ENCODE results near the gene KCNV2.

The KCNV2 gene

GRCh38 chr9:2764353-2764752, 47.0 kb downstream of the KCNV2 start:
- ChIA-PET CTCF (no interaction called here), POLR2A (no interaction called here)
- no peak for DNase-seq (ENCODE audit: extremely low spot score)
- TF ChIP-seq NFRKB (IDR thresholded peaks at IDR 0.05) (no peak), FOXM1 (IDR thresholded peaks at IDR 0.05; ENCODE audit: borderline replicate concordance) (no peak), TARDBP (IDR thresholded peaks at IDR 0.05) (no peak), ARNT (IDR thresholded peaks at IDR 0.05) (no peak), LEF1 (IDR thresholded peaks at IDR 0.05; ENCODE audit: borderline replicate concordance) (no peak), FOXK2 (IDR thresholded peaks at IDR 0.05) (no peak), SP1 (IDR thresholded peaks at IDR 0.05) (no peak), HDGF (IDR thresholded peaks at IDR 0.05; ENCODE audit: borderline replicate concordance) (no peak), ZNF384 (IDR thresholded peaks at IDR 0.05) (no peak), PKNOX1 (IDR thresholded peaks at IDR 0.05) (no peak), BHLHE40 (IDR thresholded peaks at IDR 0.05; ENCODE audit: borderline replicate concordance) (no peak), SUZ12 (IDR thresholded peaks at IDR 0.05) (no peak), FOXA1 (IDR thresholded peaks at IDR 0.05) (no peak), L3MBTL2 (conservative IDR thresholded peaks at IDR 0.05) (no peak), ELF4 (IDR thresholded peaks at IDR 0.05) (no peak), CTBP1 (IDR thresholded peaks at IDR 0.05; ENCODE audit: borderline replicate concordance) (no peak)

GRCh38 chr9:2765250-2765880, 48.1 kb downstream of the KCNV2 start:
- DNase-seq (ENCODE audit: extremely low spot score) = no peak
- TF ChIP-seq SUZ12 (IDR thresholded peaks at IDR 0.05) (no peak), ELF4 (IDR thresholded peaks at IDR 0.05) (no peak), FOXM1 (IDR thresholded peaks at IDR 0.05; ENCODE audit: borderline replicate concordance) (no peak), BHLHE40 (IDR thresholded peaks at IDR 0.05; ENCODE audit: borderline replicate concordance) (no peak), LEF1 (IDR thresholded peaks at IDR 0.05; ENCODE audit: borderline replicate concordance) (no peak), NFRKB (IDR thresholded peaks at IDR 0.05) (no peak), SP1 (IDR thresholded peaks at IDR 0.05) (no peak), PKNOX1 (IDR thresholded peaks at IDR 0.05) (no peak)
- POLR2A ChIA-PET = no interaction called here
- CTCF ChIA-PET = no interaction called here

GRCh38 chr9:2767800-2768677, 50.7 kb downstream of the KCNV2 start:
- TF ChIP-seq FOXK2 (IDR thresholded peaks at IDR 0.05) (no peak), ELF4 (IDR thresholded peaks at IDR 0.05) (no peak), SUZ12 (IDR thresholded peaks at IDR 0.05) (no peak), SP1 (IDR thresholded peaks at IDR 0.05) (no peak), NFRKB (IDR thresholded peaks at IDR 0.05) (no peak), PKNOX1 (IDR thresholded peaks at IDR 0.05) (no peak), ZNF384 (IDR thresholded peaks at IDR 0.05) (no peak), HDGF (IDR thresholded peaks at IDR 0.05; ENCODE audit: borderline replicate concordance) (no peak), LEF1 (IDR thresholded peaks at IDR 0.05; ENCODE audit: borderline replicate concordance) (no peak), CTBP1 (IDR thresholded peaks at IDR 0.05; ENCODE audit: borderline replicate concordance) (no peak), BHLHE40 (IDR thresholded peaks at IDR 0.05; ENCODE audit: borderline replicate concordance) (no peak), FOXA1 (IDR thresholded peaks at IDR 0.05) (no peak), TARDBP (IDR thresholded peaks at IDR 0.05) (no peak), FOXM1 (IDR thresholded peaks at IDR 0.05; ENCODE audit: borderline replicate concordance) (no peak), ARNT (IDR thresholded peaks at IDR 0.05) (no peak)
- DNase-seq (ENCODE audit: extremely low spot score) = no peak
- ChIA-PET CTCF (interaction anchor here (0.5 kb wide), 1 partner anchor 40 kb away, joined by 3 read pairs; no protein-coding TSS in a partner anchor), POLR2A (no interaction called here)

GRCh38 chr9:2771087-2771486, 53.8 kb downstream of the KCNV2 start:
- no peak for DNase-seq (ENCODE audit: extremely low spot score)
- TF ChIP-seq FOXA1 (IDR thresholded peaks at IDR 0.05) (no peak), ZNF384 (IDR thresholded peaks at IDR 0.05) (no peak), ARNT (IDR thresholded peaks at IDR 0.05) (no peak), SUZ12 (IDR thresholded peaks at IDR 0.05) (no peak), CTBP1 (IDR thresholded peaks at IDR 0.05; ENCODE audit: borderline replicate concordance) (no peak), FOXM1 (IDR thresholded peaks at IDR 0.05; ENCODE audit: borderline replicate concordance) (no peak), TARDBP (IDR thresholded peaks at IDR 0.05) (no peak), FOXK2 (IDR thresholded peaks at IDR 0.05) (no peak), BHLHE40 (IDR thresholded peaks at IDR 0.05; ENCODE audit: borderline replicate concordance) (no peak), HDGF (IDR thresholded peaks at IDR 0.05; ENCODE audit: borderline replicate concordance) (no peak), ELF4 (IDR thresholded peaks at IDR 0.05) (no peak), NFRKB (IDR thresholded peaks at IDR 0.05) (no peak), PKNOX1 (IDR thresholded peaks at IDR 0.05) (no peak)
- ChIA-PET POLR2A (no interaction called here), CTCF (no interaction called here)

GRCh38 chr9:2771661-2772060, 54.4 kb downstream of the KCNV2 start:
- CTCF ChIA-PET = no interaction called here
- POLR2A ChIA-PET = no interaction called here

More at GRCh38 chr9:2771661-2772060, 54.4 kb downstream of the KCNV2 start:
- TF ChIP-seq TARDBP (IDR thresholded peaks at IDR 0.05) (no peak), BHLHE40 (IDR thresholded peaks at IDR 0.05; ENCODE audit: borderline replicate concordance) (no peak), ZNF384 (IDR thresholded peaks at IDR 0.05) (no peak), PKNOX1 (IDR thresholded peaks at IDR 0.05) (no peak), L3MBTL2 (conservative IDR thresholded peaks at IDR 0.05) (no peak), ELF4 (IDR thresholded peaks at IDR 0.05) (no peak), SUZ12 (IDR thresholded peaks at IDR 0.05) (no peak), ARNT (IDR thresholded peaks at IDR 0.05) (no peak), FOXK2 (IDR thresholded peaks at IDR 0.05) (no peak), LEF1 (IDR thresholded peaks at IDR 0.05; ENCODE audit: borderline replicate concordance) (no peak), FOXM1 (IDR thresholded peaks at IDR 0.05; ENCODE audit: borderline replicate concordance) (no peak), NFRKB (IDR thresholded peaks at IDR 0.05) (no peak), CTBP1 (IDR thresholded peaks at IDR 0.05; ENCODE audit: borderline replicate concordance) (no peak), HDGF (IDR thresholded peaks at IDR 0.05; ENCODE audit: borderline replicate concordance) (no peak), SP1 (IDR thresholded peaks at IDR 0.05) (no peak), FOXA1 (IDR thresholded peaks at IDR 0.05) (no peak)
- DNase-seq (ENCODE audit: extremely low spot score) = no peak
